Panc1 (cell line): ENCODE measurements around the gene SNORC. TPM values are rescaled to one million over a fixed set of nuclear protein-coding genes. Genes with fewer than 3 reads are reported as not detected.

Experiments used
- ATAC-seq: fragments of 200-7000 bp; cut with Tn5 transposase; 2 replicates; pipeline ENCODE4 v1.9.1; 2020; ENCODE audit warnings: mild to moderate bottlenecking, moderate library complexity
- BruUV-seq: library from RNA; stranded (reverse); fragments of 400-500 nt; replicated peaks from 2 replicates; lab custom pipeline; 2021; lab: Mats Ljungman, UMichigan
- CTCF ChIA-PET: fragments of 300-600 bp; sonication (Branson Sonifier 250); formaldehyde crosslinking; loops from one replicate; lab custom pipeline; 2022; ENCODE audit warnings: antibody characterized with exemption; lab: Charles Lee
- POLR2A ChIA-PET: fragments of 300-600 bp; sonication (Branson Sonifier 250); formaldehyde crosslinking; loops from one replicate; lab custom pipeline; 2022; ENCODE audit warnings: antibody characterized with exemption; lab: Charles Lee
- DNase-seq: peaks from one replicate; pipeline ENCODE4 v3.0.0-alpha.2; 2010; ENCODE audit warnings: low read depth, low spot score
- H3K27ac ChIP-seq: 2 replicates; pipeline ENCODE4 v1.5.1; 2011; ENCODE audit warnings: mild to moderate bottlenecking, low read length, inconsistent platforms
- H3K27me3 ChIP-seq: fragments of 200-500 bp; sonication (Bioruptor generic); 2 replicates; pipeline ENCODE4 v1.6.0; 2014; ENCODE audit warnings: low read length, inconsistent platforms; ENCODE audit not compliant: control insufficient read depth, insufficient read depth
- H3K36me3 ChIP-seq: fragments of 200-500 bp; sonication (Bioruptor generic); 2 replicates; pipeline ENCODE4 v1.5.1; 2014; ENCODE audit warnings: inconsistent platforms, mild to moderate bottlenecking, low read length, moderate library complexity; ENCODE audit not compliant: control insufficient read depth, insufficient read depth
- H3K4me1 ChIP-seq: 2 replicates; pipeline ENCODE4 v1.5.1; 2011; ENCODE audit warnings: inconsistent platforms, mild to moderate bottlenecking, low read length, moderate library complexity; ENCODE audit not compliant: control insufficient read depth, insufficient read depth
- H3K4me3 ChIP-seq, 2 experiments: 2 replicates each; pipeline ENCODE4 v1.5.1; 2011 to 2012; ENCODE audit warnings: low read depth in 2 of 2, low read length in 2 of 2, mild to moderate bottlenecking in 2 of 2, inconsistent platforms in 1 of 2, moderate library complexity in 1 of 2
- H3K9me3 ChIP-seq: fragments of 200-500 bp; sonication (Bioruptor generic); 2 replicates; pipeline ENCODE4 v1.5.1; 2014; ENCODE audit warnings: low read depth, mild to moderate bottlenecking, inconsistent platforms, low read length, moderate library complexity; ENCODE audit not compliant: control insufficient read depth, insufficient read depth
- CTCF ChIP-seq: fragments of 450-650 bp; IDR thresholded peaks from 2 replicates; pipeline ENCODE4 v1.5.1; 2017; ENCODE audit warnings: mild to moderate bottlenecking
- POLR2AphosphoS5 ChIP-seq: IDR thresholded peaks from 2 replicates; pipeline ENCODE4 v1.6.1; 2012; ENCODE audit warnings: mild to moderate bottlenecking, low read depth, low read length, moderate library complexity
- REST ChIP-seq, 2 experiments: IDR thresholded peaks; 2 replicates each; pipeline ENCODE4 v1.6.1; 2011 to 2012; ENCODE audit warnings: low read depth in 2 of 2, control low read depth in 1 of 2, low read length in 1 of 2, mild to moderate bottlenecking in 1 of 2, moderate library complexity in 1 of 2; ENCODE audit not compliant: insufficient read depth in 1 of 2
- SIN3A ChIP-seq: IDR thresholded peaks from 2 replicates; pipeline ENCODE4 v1.6.1; 2012; ENCODE audit warnings: low read depth, mild to moderate bottlenecking, low read length, moderate library complexity, borderline replicate concordance; ENCODE audit not compliant: insufficient read depth
- TCF7L2 ChIP-seq: IDR thresholded peaks from 2 replicates; pipeline ENCODE4 v1.6.1; 2011; ENCODE audit warnings: mild to moderate bottlenecking, low read depth, low read length, inconsistent platforms
- in situ Hi-C: cut with HindIII; loops from 2 replicates; pipeline ENCODE4 v1.10.0; 2016; ENCODE audit warnings: low sequenced_read_pairs, low pct_unique_long_range_greater_than_20kb
- intact Hi-C: fragments of 100-400 bp; cut with micrococcal nuclease; formaldehyde crosslinking; loops from one replicate; pipeline ENCODE4 v1.10.0; 2022; ENCODE audit not compliant: unreplicated experiment
- total RNA-seq: library from RNA; stranded (reverse); gene quantifications from one replicate; pipeline ENCODE4 v1.2.1, GENCODE V29; 2021; ENCODE audit not compliant: unreplicated experiment

The SNORC gene
- total RNA-seq, 1 experiment from 2014 or later = 6.8 TPM

- Histone ChIP-seq H3K27ac (no peak overlapping the region), H3K4me3 (no peak overlapping the region)
- intact Hi-C loops = no loop called here
Measured at GRCh38 chr2:232889876-232890401, 19.9 kb downstream of the SNORC start.

GRCh38 chr2:232890536-232890895, 20.5 kb downstream of the SNORC start:
- no TSS peak for BruUV-seq
- ChIA-PET POLR2A (no interaction called here), CTCF (no interaction called here)
- in situ Hi-C loops = no loop called here
- no peaks in the 10 kb centered on the region for H3K36me3 ChIP-seq
- H3K27me3 ChIP-seq = no peaks in the 10 kb centered on the region
- no peak overlapping the region for H3K27ac ChIP-seq
- no peak overlapping the region for H3K4me3 ChIP-seq
- intact Hi-C loops = no loop called here
- DNase-seq = no peak
- no peaks in the 10 kb centered on the region for H3K4me1 ChIP-seq
- H3K9me3 ChIP-seq = no peaks in the 10 kb centered on the region
- ATAC-seq = no peak
- no peak for TF ChIP-seq SIN3A
- no peak for TF ChIP-seq CTCF
- no peak for TF ChIP-seq TCF7L2
- TF ChIP-seq REST (IDR thresholded peaks at IDR 0.05; ENCODE audit: insufficient read depth in 1 of 2, low read depth in 2 of 2, low read length in 1 of 2) = no peak
- TF ChIP-seq POLR2AphosphoS5 = no peak

More at GRCh38 chr2:232889876-232890401, 19.9 kb downstream of the SNORC start:
- Histone ChIP-seq H3K27me3 (no peaks in the 10 kb centered on the region), H3K9me3 (no peaks in the 10 kb centered on the region), H3K36me3 (no peaks in the 10 kb centered on the region), H3K4me1 (no peaks in the 10 kb centered on the region)
- DNase-seq (no peak), ATAC-seq (no peak)
- no peak for TF ChIP-seq SIN3A
- TF ChIP-seq POLR2AphosphoS5 = no peak
- TF ChIP-seq REST (IDR thresholded peaks at IDR 0.05; ENCODE audit: insufficient read depth in 1 of 2, low read depth in 2 of 2, low read length in 1 of 2) = no peak
- no peak for TF ChIP-seq CTCF
- no peak for TF ChIP-seq TCF7L2
- in situ Hi-C loops = no loop called here
- ChIA-PET CTCF (no interaction called here), POLR2A (no interaction called here)
- BruUV-seq = no TSS peak
